ENCODE measurements around the gene RNF220.
"Not testable (repeated sequence)": the region's sequence is repeated elsewhere in the genome, so short reads cannot be mapped to it uniquely, and the experiment has no call there.

RNF220 gene

GRCh38 chr1:44655609-44656008 is 250.6 kb downstream of the RNF220 start:
- no peak for DNase-seq (ENCODE audit: low read depth)
- no peak overlapping the region for H3K4me3 ChIP-seq (ENCODE audit: low read depth, low read length)

GRCh38 chr1:44659566-44659965 is 254.5 kb downstream of the RNF220 start:
- H3K4me3 ChIP-seq (ENCODE audit: low read depth, low read length), result no peak overlapping the region
- DNase-seq (ENCODE audit: low read depth), result no peak

- DNase-seq (ENCODE audit: low read depth), result peak; percentile 13
- H3K4me3 ChIP-seq (ENCODE audit: low read depth, low read length), result no peak overlapping the region
These were observed 255.1 kb downstream of the RNF220 start for GRCh38 chr1:44660176-44660575.

DNA sequence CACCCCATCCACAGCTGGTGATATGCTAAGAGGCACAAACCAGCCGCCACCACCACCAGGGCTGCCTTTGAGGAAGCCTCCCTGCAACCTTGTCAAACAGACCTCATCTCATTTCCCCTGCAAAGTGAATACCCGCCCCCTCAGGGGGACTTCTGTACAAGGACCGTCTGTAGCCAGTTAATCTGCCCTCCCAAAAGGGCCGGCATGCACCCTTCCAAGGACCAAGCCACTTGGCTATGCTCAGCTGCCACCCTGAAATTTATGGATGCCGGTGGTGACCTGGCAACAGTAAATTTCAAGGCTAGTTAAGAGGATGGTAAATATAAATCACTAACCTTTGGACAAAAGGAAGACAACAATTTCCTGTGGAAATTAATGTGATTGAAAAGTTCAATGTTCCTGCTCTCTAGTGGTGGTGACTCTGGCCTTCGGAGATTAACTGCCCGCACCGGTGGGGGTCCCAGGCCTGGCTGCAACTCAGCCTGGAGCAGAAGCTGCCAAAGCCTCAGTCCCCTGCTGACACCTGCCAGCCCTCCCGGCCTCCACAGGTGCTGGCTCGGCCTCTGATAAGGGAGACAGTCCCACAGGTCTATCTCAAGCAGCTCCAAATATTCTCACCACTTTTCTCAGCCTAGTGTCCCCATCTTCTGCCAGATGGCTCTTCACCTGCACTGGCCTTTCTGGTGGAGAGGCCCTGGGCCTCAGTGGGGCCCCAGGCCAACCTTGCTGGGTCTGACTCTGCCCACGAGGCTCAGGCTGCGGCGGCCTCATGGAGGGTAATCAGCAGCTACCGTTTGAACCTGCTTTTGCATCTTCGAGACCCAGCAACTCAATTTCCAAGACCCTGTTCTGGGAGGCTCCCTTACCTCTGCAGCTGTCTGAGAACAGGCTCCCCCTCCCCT is 257.0 kb downstream of the RNF220 start:
- no peak for DNase-seq (ENCODE audit: low read depth)
- no peak overlapping the region for H3K4me3 ChIP-seq (ENCODE audit: low read depth, low read length)

- no peak for DNase-seq (ENCODE audit: low read depth)
- no peak overlapping the region for H3K4me3 ChIP-seq (ENCODE audit: low read depth, low read length)
These were observed 257.6 kb downstream of the RNF220 start for GRCh38 chr1:44662683-44663030.

DNA sequence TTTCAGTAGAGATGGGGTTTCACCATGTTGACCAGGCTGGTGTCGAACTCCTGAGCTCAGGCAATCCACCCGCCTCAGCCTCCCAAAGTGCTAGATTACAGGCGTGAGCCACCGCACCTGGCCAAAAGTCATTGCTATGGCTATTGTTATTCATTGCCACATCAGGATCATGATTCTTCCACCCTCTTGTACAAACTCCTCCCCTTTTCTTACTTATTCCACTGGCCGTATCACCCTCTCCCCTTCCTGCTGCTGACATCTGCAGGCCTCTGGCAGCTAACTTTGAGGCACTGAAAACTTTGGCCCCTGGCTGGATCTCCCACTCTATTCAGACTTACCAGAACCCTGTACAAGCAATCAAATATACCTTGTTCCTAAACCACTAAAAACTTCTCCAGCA is 258.4 kb downstream of the RNF220 start:
- no peak for DNase-seq (ENCODE audit: low read depth)
- H3K4me3 ChIP-seq (ENCODE audit: low read depth, low read length), result no peak overlapping the region

DNA sequence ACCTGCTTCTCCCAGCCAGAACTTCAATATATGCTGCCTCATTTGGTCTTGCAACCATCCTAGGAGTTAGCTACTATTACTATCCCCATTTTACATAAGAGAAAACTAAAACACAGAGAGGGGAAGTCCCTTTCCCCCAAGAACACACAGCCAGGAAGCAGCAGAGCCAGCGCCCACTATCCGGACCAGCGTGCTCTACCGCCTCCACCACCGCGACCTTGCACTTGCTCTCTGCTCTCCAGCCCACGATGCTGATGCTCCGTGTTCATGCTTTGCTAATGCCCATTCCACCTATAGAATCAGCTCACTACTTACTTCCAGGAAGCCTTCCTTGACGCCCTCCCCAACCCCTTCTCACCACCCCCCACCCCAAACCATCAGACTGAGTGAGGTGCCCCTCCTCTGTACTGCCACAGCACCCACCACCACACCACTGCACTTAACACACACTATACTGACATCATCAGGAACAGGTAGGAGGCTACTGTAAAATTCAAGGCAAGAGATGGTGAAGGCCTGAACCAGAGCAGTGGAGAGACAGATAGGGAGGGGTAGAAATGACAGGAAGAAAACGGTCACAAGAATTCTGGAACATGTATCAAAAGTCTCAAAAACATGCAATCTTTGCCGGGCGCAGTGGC is 259.8 kb downstream of the RNF220 start:
- DNase-seq (ENCODE audit: low read depth), result no peak
- H3K4me3 ChIP-seq (ENCODE audit: low read depth, low read length), result no peak overlapping the region

GRCh38 chr1:44666719-44667118 is 261.7 kb downstream of the RNF220 start:
- H3K4me3 ChIP-seq (ENCODE audit: low read depth, low read length); DNase-seq (ENCODE audit: low read depth): not testable (repeated sequence)

- no peak for DNase-seq (ENCODE audit: low read depth)
- no peak overlapping the region for H3K4me3 ChIP-seq (ENCODE audit: low read depth, low read length)
These were observed 265.9 kb downstream of the RNF220 start for GRCh38 chr1:44670751-44671640.

GRCh38 chr1:44672254-44672955 is 267.4 kb downstream of the RNF220 start:
- no peak overlapping the region for H3K4me3 ChIP-seq (ENCODE audit: low read depth, low read length)
- peak; percentile 25 for DNase-seq (ENCODE audit: low read depth)

DNA sequence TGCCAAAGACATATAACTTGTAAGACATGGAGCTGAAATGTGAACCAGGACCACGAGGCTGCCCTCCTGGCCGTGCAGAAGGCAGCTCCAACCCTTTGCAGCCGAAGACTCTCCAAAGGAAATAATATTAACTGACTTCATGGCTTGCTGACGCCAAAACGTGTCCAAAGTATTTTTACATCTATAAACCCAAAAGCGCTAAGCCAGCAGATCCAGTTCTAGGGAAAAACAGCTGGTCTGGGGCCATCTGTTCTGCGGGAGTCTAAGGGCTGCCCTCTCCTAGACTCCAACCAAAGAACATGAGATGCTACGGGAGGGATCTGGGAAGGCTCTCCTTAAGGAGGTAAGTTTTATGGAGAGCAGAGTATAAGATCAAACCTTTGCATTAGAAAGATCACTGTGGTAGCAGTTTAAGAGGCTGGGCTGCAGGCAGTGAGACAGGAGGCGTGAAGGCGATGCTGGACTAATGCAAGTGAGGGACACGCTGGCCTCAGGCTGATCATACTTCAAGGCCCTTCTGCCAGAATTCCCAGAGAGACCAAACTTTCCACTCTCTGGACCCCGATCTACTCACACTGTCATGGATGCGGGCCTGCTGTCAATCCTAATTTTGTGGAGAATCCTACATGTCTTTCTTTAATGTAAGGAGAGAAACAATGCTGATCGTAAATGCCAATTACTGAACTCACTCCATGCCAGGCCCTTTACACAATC is 268.1 kb downstream of the RNF220 start:
- no peak for DNase-seq (ENCODE audit: low read depth)
- H3K4me3 ChIP-seq (ENCODE audit: low read depth, low read length), result peak overlapping the region; percentile 67

- DNase-seq (ENCODE audit: low read depth), result no peak
- peak overlapping the region; percentile 67 for H3K4me3 ChIP-seq (ENCODE audit: low read depth, low read length)
These were observed 268.6 kb downstream of the RNF220 start for GRCh38 chr1:44673675-44674112.

DNA sequence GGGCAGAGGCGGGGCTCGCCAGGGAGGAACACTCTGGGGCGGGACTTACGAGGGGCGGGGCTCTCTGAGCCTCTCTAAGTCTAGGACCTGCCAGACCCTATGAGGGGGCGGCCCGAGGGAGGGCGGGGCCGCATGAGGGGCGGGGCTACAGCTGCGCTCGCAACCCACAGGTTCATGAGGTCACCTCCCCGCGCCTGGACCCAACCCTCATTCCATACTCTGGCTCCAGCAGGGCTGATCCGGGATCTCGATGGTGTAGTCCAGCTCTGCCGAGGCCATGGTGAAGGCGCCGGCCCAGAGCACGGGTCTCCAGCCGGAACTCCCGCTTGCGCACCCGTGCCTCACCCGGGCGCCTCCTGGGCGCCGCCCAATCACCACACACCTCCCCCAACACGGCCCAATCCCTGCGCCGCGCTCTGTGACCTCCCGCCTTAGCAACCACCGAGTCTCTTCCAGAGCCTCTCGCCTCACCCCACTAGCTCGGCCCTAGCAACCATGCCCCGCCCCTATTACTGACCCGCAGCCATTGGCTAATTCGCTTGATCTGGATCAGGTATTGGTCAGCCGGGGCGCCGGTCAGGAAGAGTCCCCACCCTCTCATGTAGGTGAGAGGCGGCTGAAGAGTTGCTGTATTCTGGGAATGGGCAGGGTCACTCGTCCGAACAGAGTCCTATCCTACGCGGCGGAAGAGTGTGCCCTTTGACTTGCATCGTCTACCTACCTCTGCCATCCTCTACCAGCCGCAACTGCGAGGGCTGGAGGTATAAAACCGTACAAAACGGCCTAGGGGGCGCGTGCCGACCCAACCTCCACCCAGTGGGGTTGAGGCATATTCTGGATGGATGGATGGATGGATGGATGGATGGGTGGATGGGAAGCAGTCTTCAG is 269.3 kb downstream of the RNF220 start, which contains the start of the genes ARMH1 and TMEM53:
ARMH1 (plus strand) TSS at position 602 of the 888 bp plus-strand sequence. CDS start 14,984 bp downstream, outside the sequence.
TMEM53 (minus strand) TSS at position 369 of the 888 bp plus-strand sequence; CDS start at position 279, 90 bp downstream.
- peak; percentile 97 for DNase-seq (ENCODE audit: low read depth)
- peak within 1 kb of the TSS; percentile 67 for H3K4me3 ChIP-seq (ENCODE audit: low read depth, low read length)

DNA sequence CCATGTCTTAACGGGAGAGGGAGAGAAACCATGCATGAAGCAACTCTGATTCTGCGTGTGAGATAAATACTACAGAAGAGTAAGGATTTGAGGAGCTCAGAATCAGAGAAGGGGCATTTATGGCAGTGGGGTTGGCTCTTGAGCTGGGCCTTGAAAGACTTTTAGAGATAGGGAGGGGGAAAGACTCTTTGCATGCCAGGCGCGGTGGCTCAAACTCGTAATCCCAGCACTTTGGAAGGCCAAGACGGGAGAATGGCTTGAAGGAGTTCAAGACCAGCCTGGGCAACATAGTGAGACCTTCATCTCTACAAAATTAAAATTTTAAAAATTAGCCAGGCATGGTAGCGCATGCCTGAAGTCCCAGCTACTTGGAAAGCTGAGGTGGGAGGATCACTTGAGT is 270.1 kb downstream of the RNF220 start:
- peak overlapping the region; percentile 67 for H3K4me3 ChIP-seq (ENCODE audit: low read depth, low read length)
- no peak for DNase-seq (ENCODE audit: low read depth)

GRCh38 chr1:44676484-44677200 is 271.6 kb downstream of the RNF220 start:
- H3K4me3 ChIP-seq (ENCODE audit: low read depth, low read length), result no peak overlapping the region
- peak; percentile 45 for DNase-seq (ENCODE audit: low read depth)

DNA sequence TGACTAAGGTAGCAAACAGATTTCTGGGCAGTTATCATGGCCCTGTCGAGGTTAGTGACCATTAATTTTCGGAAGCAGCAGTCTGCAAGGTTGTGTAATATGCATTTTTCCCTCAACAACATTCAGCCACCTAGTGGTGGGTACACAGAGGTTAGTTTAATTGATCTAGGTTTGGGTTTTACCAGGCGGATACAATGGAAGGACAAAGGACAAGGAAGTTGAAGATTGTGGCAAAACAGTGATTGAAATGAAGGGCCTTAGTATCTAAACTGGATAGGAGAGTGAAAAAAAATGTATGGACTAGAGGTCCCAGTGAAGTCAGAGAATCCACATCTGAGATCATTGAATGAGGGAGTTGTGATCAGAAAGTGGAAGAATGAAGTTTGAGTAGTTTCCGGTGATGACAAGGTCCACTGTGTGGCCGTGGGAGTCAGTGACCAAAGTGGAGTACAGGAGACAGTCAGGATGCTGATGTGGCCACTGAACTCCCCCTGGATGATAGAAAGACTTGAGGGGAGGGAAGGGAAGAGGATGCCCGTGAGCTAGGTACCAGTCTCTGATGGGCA is 272.2 kb downstream of the RNF220 start:
- DNase-seq (ENCODE audit: low read depth), result no peak
- H3K4me3 ChIP-seq (ENCODE audit: low read depth, low read length), result no peak overlapping the region

- H3K4me3 ChIP-seq (ENCODE audit: low read depth, low read length), result no peak overlapping the region
These were observed 273.1 kb downstream of the RNF220 start for GRCh38 chr1:44678120-44678519.

More at GRCh38 chr1:44678120-44678519, 273.1 kb downstream of the RNF220 start:
- no peak for DNase-seq (ENCODE audit: low read depth)

Measured in skeletal muscle cell (primary cell).